ENCODE results near the gene EML4. TPM values are rescaled to one million over a fixed set of nuclear protein-coding genes. Genes with fewer than 3 reads are reported as not detected.
A peak's percentile ranks its signal among the peaks of the same experiment; 100 is the strongest.

EML4 gene
- total and polyA plus RNA-seq, 2 of the 13 experiments (the other 11 are each of a cell fraction or from before 2014, with no cell fraction given), result 243 to 476 TPM

DNA sequence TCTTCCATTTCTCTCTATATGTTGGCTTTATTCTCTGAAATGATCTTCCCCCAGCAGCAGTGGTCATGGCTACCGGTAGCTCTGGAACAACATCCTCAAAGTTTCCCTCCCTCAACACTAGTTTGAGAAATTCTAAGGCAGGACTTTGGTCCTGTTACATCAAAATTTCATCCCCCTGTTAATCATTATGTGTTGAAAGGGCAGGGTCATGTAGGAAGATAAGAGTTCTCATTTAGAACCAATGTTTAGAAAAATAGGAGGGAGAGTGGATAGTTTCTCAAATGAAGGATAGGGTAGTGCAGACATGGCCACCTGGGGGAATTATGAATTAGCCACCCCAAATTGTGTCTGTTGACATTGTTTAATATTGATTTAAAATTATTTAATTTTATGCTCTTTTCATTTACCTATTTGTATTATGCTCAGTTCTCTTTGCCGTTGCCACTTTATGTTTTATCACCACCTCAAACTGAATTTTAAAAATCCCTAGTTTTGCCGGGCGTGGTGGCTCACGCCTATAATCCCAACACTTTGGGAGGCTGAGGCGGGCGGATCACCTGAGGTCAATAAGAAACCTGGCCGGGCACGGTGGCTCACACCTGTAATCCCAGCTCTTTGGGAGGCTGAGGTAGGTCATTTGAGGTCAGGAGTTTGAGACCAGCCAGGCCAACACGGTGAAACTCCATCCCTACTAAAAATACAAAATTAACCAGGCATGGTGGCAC lies 22.3 kb downstream of the EML4 start (continued):
- TF ChIP-seq MIER3 (CRISPR knock-in tag; IDR thresholded peaks at IDR 0.05; ENCODE audit: borderline replicate concordance) (peak; percentile 91; the same call in 1 of the 2 replicates), ZNF12 (CRISPR knock-in tag; IDR thresholded peaks at IDR 0.05) (peak; percentile 18; the same call in 1 of the 2 replicates), ZBTB3 (CRISPR knock-in tag; IDR thresholded peaks at IDR 0.05; ENCODE audit: borderline replicate concordance, low read depth) (no peak), NFKBIZ (CRISPR knock-in tag; IDR thresholded peaks at IDR 0.05) (peak; percentile 43; the same call in 1 of the 2 replicates), ZNF333 (CRISPR knock-in tag; IDR thresholded peaks at IDR 0.05; ENCODE audit: borderline replicate concordance) (no peak), ETV5 (CRISPR knock-in tag; IDR thresholded peaks at IDR 0.05; ENCODE audit: borderline replicate concordance) (peak; percentile 90), ASH2L (IDR thresholded peaks at IDR 0.05; ENCODE audit: insufficient read length, low read depth, low read length) (peak; percentile 84), BRCA1 (CRISPR knock-in tag; IDR thresholded peaks at IDR 0.05) (0 out of 2 replicates have a peak, but pooled peaks have one; percentile 67), DMAP1 (CRISPR knock-in tag; IDR thresholded peaks at IDR 0.05) (peak; percentile 24; the same call in 1 of the 2 replicates), PHF8 (CRISPR knock-in tag; IDR thresholded peaks at IDR 0.05) (no peak), ZNF501 (CRISPR knock-in tag; IDR thresholded peaks at IDR 0.05) (no peak; the same call in 1 of the 2 replicates), FOXA3 (CRISPR knock-in tag; IDR thresholded peaks at IDR 0.05) (peak; percentile 92), MEIS1 (CRISPR knock-in tag; IDR thresholded peaks at IDR 0.05; ENCODE audit: borderline replicate concordance) (no peak), ZSCAN12 (CRISPR knock-in tag; IDR thresholded peaks at IDR 0.05) (no peak), ZNF768 (CRISPR knock-in tag; IDR thresholded peaks at IDR 0.05) (no peak), KLF9 (CRISPR knock-in tag; IDR thresholded peaks at IDR 0.05; ENCODE audit: low read depth) (peak; percentile 70; the same call in 1 of the 2 replicates), MBD4 (IDR thresholded peaks at IDR 0.05; ENCODE audit: borderline replicate concordance, low read length) (no peak; the same call in 1 of the 2 replicates), ZFP1 (CRISPR knock-in tag; IDR thresholded peaks at IDR 0.05) (peak; percentile 88), ZNF530 (CRISPR knock-in tag; IDR thresholded peaks at IDR 0.05; ENCODE audit: low read depth) (no peak), SKI (IDR thresholded peaks at IDR 0.05; ENCODE audit: partially characterized antibody) (no peak), ZNF17 (CRISPR knock-in tag; IDR thresholded peaks at IDR 0.05) (no peak), SALL1 (CRISPR knock-in tag; IDR thresholded peaks at IDR 0.05) (peak; percentile 50), ZIK1 (CRISPR knock-in tag; IDR thresholded peaks at IDR 0.05; ENCODE audit: borderline replicate concordance, low read depth) (no peak), MZF1 (CRISPR knock-in tag; IDR thresholded peaks at IDR 0.05; ENCODE audit: borderline replicate concordance) (no peak), ZMYM2 (CRISPR knock-in tag; IDR thresholded peaks at IDR 0.05) (no peak)
- TF ChIP-seq, protein P1, sequence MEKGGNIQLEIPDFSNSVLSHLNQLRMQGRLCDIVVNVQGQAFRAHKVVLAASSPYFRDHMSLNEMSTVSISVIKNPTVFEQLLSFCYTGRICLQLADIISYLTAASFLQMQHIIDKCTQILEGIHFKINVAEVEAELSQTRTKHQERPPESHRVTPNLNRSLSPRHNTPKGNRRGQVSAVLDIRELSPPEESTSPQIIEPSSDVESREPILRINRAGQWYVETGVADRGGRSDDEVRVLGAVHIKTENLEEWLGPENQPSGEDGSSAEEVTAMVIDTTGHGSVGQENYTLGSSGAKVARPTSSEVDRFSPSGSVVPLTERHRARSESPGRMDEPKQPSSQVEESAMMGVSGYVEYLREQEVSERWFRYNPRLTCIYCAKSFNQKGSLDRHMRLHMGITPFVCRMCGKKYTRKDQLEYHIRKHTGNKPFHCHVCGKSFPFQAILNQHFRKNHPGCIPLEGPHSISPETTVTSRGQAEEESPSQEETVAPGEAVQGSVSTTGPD (CRISPR knock-in tag; IDR thresholded peaks at IDR 0.05), result no peak
- TF ChIP-seq, protein P2, sequence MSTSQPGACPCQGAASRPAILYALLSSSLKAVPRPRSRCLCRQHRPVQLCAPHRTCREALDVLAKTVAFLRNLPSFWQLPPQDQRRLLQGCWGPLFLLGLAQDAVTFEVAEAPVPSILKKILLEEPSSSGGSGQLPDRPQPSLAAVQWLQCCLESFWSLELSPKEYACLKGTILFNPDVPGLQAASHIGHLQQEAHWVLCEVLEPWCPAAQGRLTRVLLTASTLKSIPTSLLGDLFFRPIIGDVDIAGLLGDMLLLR (CRISPR knock-in tag; IDR thresholded peaks at IDR 0.05), result no peak
- TF ChIP-seq, protein P3, sequence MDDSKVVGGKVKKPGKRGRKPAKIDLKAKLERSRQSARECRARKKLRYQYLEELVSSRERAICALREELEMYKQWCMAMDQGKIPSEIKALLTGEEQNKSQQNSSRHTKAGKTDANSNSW (CRISPR knock-in tag; IDR thresholded peaks at IDR 0.05; ENCODE audit: borderline replicate concordance), result no peak
- TF ChIP-seq, protein P4, sequence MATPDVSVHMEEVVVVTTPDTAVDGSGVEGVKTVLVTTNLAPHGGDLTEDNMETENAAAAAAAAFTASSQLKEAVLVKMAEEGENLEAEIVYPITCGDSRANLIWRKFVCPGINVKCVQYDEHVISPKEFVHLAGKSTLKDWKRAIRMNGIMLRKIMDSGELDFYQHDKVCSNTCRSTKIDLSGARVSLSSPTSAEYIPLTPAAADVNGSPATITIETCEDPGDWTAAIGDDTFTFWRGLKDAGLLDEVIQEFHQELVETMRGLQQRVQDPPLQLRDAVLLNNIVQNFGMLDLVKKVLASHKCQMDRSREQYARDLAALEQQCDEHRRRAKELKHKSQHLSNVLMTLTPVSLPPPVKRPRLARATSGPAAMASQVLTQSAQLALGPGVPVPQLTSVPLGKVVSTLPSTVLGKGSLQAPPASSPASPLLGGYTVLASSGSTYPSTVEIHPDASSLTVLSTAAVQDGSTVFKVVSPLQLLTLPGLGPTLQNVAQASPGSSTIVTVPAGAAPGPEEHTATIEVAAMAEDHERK (CRISPR knock-in tag; IDR thresholded peaks at IDR 0.05; ENCODE audit: low read depth), result no peak

All from HepG2 (cell line).